Measurements from ENCODE around the gene ASAP3. TPM values are rescaled to one million over a fixed set of nuclear protein-coding genes. Genes with fewer than 3 reads are reported as not detected.

The ASAP3 gene
- total and polyA plus RNA-seq, 2 experiments from 2014 or later, result 28.0 to 98.2 TPM

GRCh38 chr1:23394181-23394580 lies 89.8 kb downstream of the ASAP3 start (continued):
- TF ChIP-seq ZNF462 (CRISPR knock-in tag; IDR thresholded peaks at IDR 0.05), result no peak
- TF ChIP-seq CTCF (conservative IDR thresholded peaks at IDR 0.05; ENCODE audit: low read depth in 2 of 2), result no peak
- TF ChIP-seq STAT1 (IDR thresholded peaks at IDR 0.05; ENCODE audit: unreplicated experiment), result no peak
- TF ChIP-seq EZH2phosphoT487 (IDR thresholded peaks at IDR 0.05; ENCODE audit: unreplicated experiment), result no peak
- TF ChIP-seq EZH2 (IDR thresholded peaks at IDR 0.05; ENCODE audit: low read depth, unreplicated experiment), result no peak
- no peak for TF ChIP-seq ZNF114 (CRISPR knock-in tag; IDR thresholded peaks at IDR 0.05)

- Histone ChIP-seq H4K20me1 (replicated peaks; ENCODE audit: insufficient read depth) (no peaks in the 10 kb centered on the region; the same call in 1 of the 2 replicates), H3K4me1 (ENCODE audit: insufficient read depth) (peaks cover 14% of the 10 kb centered on the region), H3K27ac (ENCODE audit: low read depth) (no peak overlapping the region), H3K79me2 (replicated peaks; ENCODE audit: insufficient read depth) (no peaks in the 10 kb centered on the region), H2AFZ (no peak overlapping the region), H3K27me3 (ENCODE audit: insufficient read depth) (peaks cover 88% of the 10 kb centered on the region), H3F3A (replicated peaks; ENCODE audit: low read depth) (0 out of 2 replicates have a peak, but pooled peaks cover 7% of the 10 kb centered on the region), H3K9me2 (ENCODE audit: insufficient read depth) (no peaks in the 10 kb centered on the region), H3K4me2 (no peak overlapping the region), H3K36me3 (ENCODE audit: insufficient read depth) (no peaks in the 10 kb centered on the region), H3K4me3 (no peak overlapping the region)
- Mint-ChIP-seq H3K36me3 (ENCODE audit: low read depth) (no peaks in the 10 kb centered on the region), H3K27ac (no peak overlapping the region), H3K9me3 (peaks cover 5% of the 10 kb centered on the region; the same call in 1 of the 3 replicates), H3K27me3 (ENCODE audit: insufficient read depth, low read depth, poor library complexity) (peaks cover 53% of the 10 kb centered on the region), H3K4me1 (peaks cover 22% of the 10 kb centered on the region), H3K4me3 (no peak overlapping the region)
- ATAC-seq (no peak), DNase-seq (ENCODE audit: low spot score) (no peak)
- TF ChIP-seq NANOG (IDR thresholded peaks at IDR 0.05; ENCODE audit: borderline replicate concordance), result no peak
- TF ChIP-seq CREB1 (CRISPR knock-in tag; IDR thresholded peaks at IDR 0.05; ENCODE audit: low read depth), result no peak
- TF ChIP-seq POLR2AphosphoS5 (IDR thresholded peaks at IDR 0.05; ENCODE audit: low read depth), result no peak
- TF ChIP-seq CTCF (conservative IDR thresholded peaks at IDR 0.05; ENCODE audit: low read depth in 2 of 2), result no peak
Measured at GRCh38 chr1:23393706-23394105, 90.3 kb downstream of the ASAP3 start.
